Measurements from ENCODE around the gene OLA1. TPM values are rescaled to one million over a fixed set of nuclear protein-coding genes. Genes with fewer than 3 reads are reported as not detected.

Gene OLA1
- total and polyA plus RNA-seq, 2 of the 13 experiments (the other 11 are each of a cell fraction or from before 2014, with no cell fraction given) = 153 to 241 TPM

GRCh38 chr2:174023591-174024523, 224.5 kb downstream of the OLA1 start (continued):
- TF ChIP-seq ZNF687 (CRISPR knock-in tag; IDR thresholded peaks at IDR 0.05) (peak; percentile 69), ZNF788 (CRISPR knock-in tag; IDR thresholded peaks at IDR 0.05; ENCODE audit: borderline replicate concordance) (peak; percentile 28; the same call in 1 of the 2 replicates), NFE2L2 (IDR thresholded peaks at IDR 0.05; ENCODE audit: low read length) (peak; percentile 23; the same call in 1 of the 2 replicates), FOSL2 (CRISPR knock-in tag; IDR thresholded peaks at IDR 0.05) (peak; percentile 78)

Small RNA genes lying within 50 kb of the gene (small RNA-seq; reads per million reads assigned to genes)
- gene RF00019 (ENCODE audit: insufficient read depth in 2 of 3, insufficient read length in 3 of 3, low read depth in 2 of 3, low replicate concordance in 1 of 3) = 0 reads per million in 3 experiments

Other genes starting within 250 kb of the OLA1 start
- not detected in 2 replicates for gene SP9, start 86.4 kb upstream of the OLA1 start, total RNA-seq (2016; rRNA removed; fragmentation: Illumina TruSeq; extraction: Trizol)
- gene SP9, start 86.4 kb upstream of the OLA1 start, polyA plus RNA-seq (2011; rRNA removed) = not detected in 2 replicates
- gene SCRN3, start 147.2 kb upstream of the OLA1 start, total RNA-seq (2016; rRNA removed; fragmentation: Illumina TruSeq; extraction: Trizol) = 11.3 and 16.8 TPM in 2 replicates
- 5.5 and 6.6 TPM in 2 replicates for gene SCRN3, start 147.2 kb upstream of the OLA1 start, polyA plus RNA-seq (2011; rRNA removed)
- 0.04 and 0.15 TPM in 2 replicates for gene GPR155, start 238.5 kb upstream of the OLA1 start, total RNA-seq (2016; rRNA removed; fragmentation: Illumina TruSeq; extraction: Trizol)
- gene GPR155, start 238.5 kb upstream of the OLA1 start, polyA plus RNA-seq (2011; rRNA removed) = 0.39 and 0.49 TPM in 2 replicates

All from HepG2 (cell line).